ENCODE data around the gene SERGEF.
A peak's percentile ranks its signal among the peaks of the same experiment; 100 is the strongest.

GRCh38 chr11:17986711-17987220 lies 26.1 kb downstream of the SERGEF start:
- TF ChIP-seq, protein P1, sequence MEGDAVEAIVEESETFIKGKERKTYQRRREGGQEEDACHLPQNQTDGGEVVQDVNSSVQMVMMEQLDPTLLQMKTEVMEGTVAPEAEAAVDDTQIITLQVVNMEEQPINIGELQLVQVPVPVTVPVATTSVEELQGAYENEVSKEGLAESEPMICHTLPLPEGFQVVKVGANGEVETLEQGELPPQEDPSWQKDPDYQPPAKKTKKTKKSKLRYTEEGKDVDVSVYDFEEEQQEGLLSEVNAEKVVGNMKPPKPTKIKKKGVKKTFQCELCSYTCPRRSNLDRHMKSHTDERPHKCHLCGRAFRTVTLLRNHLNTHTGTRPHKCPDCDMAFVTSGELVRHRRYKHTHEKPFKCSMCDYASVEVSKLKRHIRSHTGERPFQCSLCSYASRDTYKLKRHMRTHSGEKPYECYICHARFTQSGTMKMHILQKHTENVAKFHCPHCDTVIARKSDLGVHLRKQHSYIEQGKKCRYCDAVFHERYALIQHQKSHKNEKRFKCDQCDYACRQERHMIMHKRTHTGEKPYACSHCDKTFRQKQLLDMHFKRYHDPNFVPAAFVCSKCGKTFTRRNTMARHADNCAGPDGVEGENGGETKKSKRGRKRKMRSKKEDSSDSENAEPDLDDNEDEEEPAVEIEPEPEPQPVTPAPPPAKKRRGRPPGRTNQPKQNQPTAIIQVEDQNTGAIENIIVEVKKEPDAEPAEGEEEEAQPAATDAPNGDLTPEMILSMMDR (IDR thresholded peaks at IDR 0.05 in 4 of 5, conservative IDR thresholded peaks at IDR 0.05 in 1 of 5): peak in 2 of 5 experiments; percentile 9 to 10
- no peak for TF ChIP-seq POLR2A (IDR thresholded peaks at IDR 0.05)
